ENCODE measurements around the gene YIF1B. TPM values are rescaled to one million over a fixed set of nuclear protein-coding genes. Genes with fewer than 3 reads are reported as not detected.

Gene YIF1B
- total and polyA plus RNA-seq, 2 of the 4 experiments (the other 2 are of a cell fraction), result 72.2 to 165 TPM

GRCh38 chr19:38280030-38280921 is 35.5 kb downstream of the YIF1B start:
- no peak overlapping the region for H3K4me2 ChIP-seq (ENCODE audit: low read depth, low read length)
- H2BK15ac ChIP-seq (ENCODE audit: low read depth, low read length), result peak overlapping the region; percentile 65; the same call in 1 of the 3 replicates
- no peaks in the 10 kb centered on the region for H3K79me1 ChIP-seq (ENCODE audit: low read depth in 1 of 2, low read length in 2 of 2)
- peak overlapping the region; percentile 62; the same call in 1 of the 2 replicates for H3K18ac ChIP-seq (ENCODE audit: low read depth, low read length)
- CTCF ChIA-PET, result interaction anchor here (1.1 to 1.3 kb wide), 2 partner anchors 10 to 39 kb away, joined by 3 to 4 read pairs; no protein-coding TSS in a partner anchor
- no peak overlapping the region for H3K9ac ChIP-seq (ENCODE audit: low read depth, low read length)
- intact Hi-C loops (cut with micrococcal nuclease) (no loop called here), dilution Hi-C loops (cut with HindIII; ENCODE audit: low sequenced_read_pairs, unreplicated experiment) (no loop called here), in situ Hi-C loops (cut with MboI; ENCODE audit: low sequenced_read_pairs) (no loop called here)
- no peak for ATAC-seq (ENCODE audit: low read depth)
- H2AFZ ChIP-seq (replicated peaks; ENCODE audit: low read length, poor library complexity), result peak overlapping the region; percentile 58
- peak overlapping the region; percentile 21 for H3K4ac ChIP-seq (ENCODE audit: low read depth, low read length)
- POLR2A ChIA-PET (ENCODE audit: unreplicated experiment), result interaction anchor here (0.9 kb wide), 1 partner anchor 18 kb away, joined by 3 read pairs; no protein-coding TSS in a partner anchor
- H4K91ac ChIP-seq (ENCODE audit: insufficient read depth, low read depth, low read length), result peak overlapping the region; percentile 17; the same call in 1 of the 2 replicates
- no peaks in the 10 kb centered on the region for H3K27me3 ChIP-seq (ENCODE audit: control insufficient read depth, insufficient read depth, low read length)
- peaks cover 5% of the 10 kb centered on the region; the same call in 1 of the 2 replicates for H3K9me1 ChIP-seq (ENCODE audit: insufficient read depth, low read length)
- no peaks in the 10 kb centered on the region for H3K9me3 ChIP-seq (ENCODE audit: control insufficient read depth, insufficient read depth, low read length)
- peak overlapping the region; percentile 75 for H4K5ac ChIP-seq (ENCODE audit: low read depth, low read length)
- H2BK5ac ChIP-seq (ENCODE audit: low read depth, low read length, poor library complexity, severe bottlenecking), result no peak overlapping the region
- no peak overlapping the region for H2AK9ac ChIP-seq (replicated peaks; ENCODE audit: low read depth, low read length, poor library complexity)
- no peak overlapping the region for H3K27ac ChIP-seq (ENCODE audit: insufficient read depth, low read length)
- H4K8ac ChIP-seq (ENCODE audit: low read depth in 2 of 2, low read length in 2 of 2), result peak overlapping the region in 1 of 2 experiments; percentile 48; a peak in 1 of 4 replicates
- H3K36me3 ChIP-seq (ENCODE audit: control insufficient read depth, insufficient read depth, low read length), result no peaks in the 10 kb centered on the region
- DNase-seq, result no peak
- no peaks in the 10 kb centered on the region for H4K20me1 ChIP-seq (ENCODE audit: insufficient read depth, low read length)
- no peak overlapping the region for H3K14ac ChIP-seq (replicated peaks; ENCODE audit: low read depth, low read length)
- no TSS peak for BruUV-seq (replicated peaks)
- peak overlapping the region; percentile 67; the same call in 1 of the 2 replicates for H2AK5ac ChIP-seq (ENCODE audit: low read depth, low read length)
- peaks cover 14% of the 10 kb centered on the region for H3K4me1 ChIP-seq (ENCODE audit: control insufficient read depth, insufficient read depth, low read length)
- no peak overlapping the region for H3K4me3 ChIP-seq (ENCODE audit: insufficient read depth, low read depth, low read length)
- peak overlapping the region; percentile 65 for H2BK120ac ChIP-seq (ENCODE audit: low read depth, low read length)
- H3K23ac ChIP-seq (ENCODE audit: low read depth, low read length), result peak overlapping the region; percentile 53; the same call in 1 of the 2 replicates
- H3K56ac ChIP-seq (ENCODE audit: extremely low read depth, insufficient read depth, low read length), result no peak overlapping the region
- 0 out of 2 replicates have a peak overlapping the region, but pooled peaks have one; percentile 21 for H2BK20ac ChIP-seq (ENCODE audit: low read depth, low read length)
- WGBS, 2 experiments (ENCODE audit: extremely low coverage in 2 of 2, insufficient read length in 1 of 2), result 65% methylated on average over 6 of the region's 17 CpGs; no CpG with 5 or more reads in 1 of the 2 experiments
- TF ChIP-seq FOS (IDR thresholded peaks at IDR 0.05; ENCODE audit: low read depth, low read length) (no peak), MAZ (IDR thresholded peaks at IDR 0.05; ENCODE audit: borderline replicate concordance, low read depth, low read length) (no peak), CHD1 (IDR thresholded peaks at IDR 0.05; ENCODE audit: low read depth, low read length) (no peak), POLR2A (IDR thresholded peaks at IDR 0.05; ENCODE audit: low read depth, low read length) (no peak), MXI1 (IDR thresholded peaks at IDR 0.05; ENCODE audit: borderline replicate concordance, low read depth, low read length) (no peak), MAFK (IDR thresholded peaks at IDR 0.05; ENCODE audit: low read depth, low read length) (no peak), RAD21 (IDR thresholded peaks at IDR 0.05; ENCODE audit: low read length) (no peak), SMC3 (IDR thresholded peaks at IDR 0.05; ENCODE audit: low read depth, low read length) (no peak), BHLHE40 (IDR thresholded peaks at IDR 0.05; ENCODE audit: low read depth, low read length) (no peak), ELK1 (IDR thresholded peaks at IDR 0.05; ENCODE audit: borderline replicate concordance, low read depth, low read length) (no peak), RFX5 (IDR thresholded peaks at IDR 0.05; ENCODE audit: low read depth, low read length) (no peak), CEBPB (IDR thresholded peaks at IDR 0.05; ENCODE audit: low read depth, low read length) (no peak)
- TF ChIP-seq, protein P1, sequence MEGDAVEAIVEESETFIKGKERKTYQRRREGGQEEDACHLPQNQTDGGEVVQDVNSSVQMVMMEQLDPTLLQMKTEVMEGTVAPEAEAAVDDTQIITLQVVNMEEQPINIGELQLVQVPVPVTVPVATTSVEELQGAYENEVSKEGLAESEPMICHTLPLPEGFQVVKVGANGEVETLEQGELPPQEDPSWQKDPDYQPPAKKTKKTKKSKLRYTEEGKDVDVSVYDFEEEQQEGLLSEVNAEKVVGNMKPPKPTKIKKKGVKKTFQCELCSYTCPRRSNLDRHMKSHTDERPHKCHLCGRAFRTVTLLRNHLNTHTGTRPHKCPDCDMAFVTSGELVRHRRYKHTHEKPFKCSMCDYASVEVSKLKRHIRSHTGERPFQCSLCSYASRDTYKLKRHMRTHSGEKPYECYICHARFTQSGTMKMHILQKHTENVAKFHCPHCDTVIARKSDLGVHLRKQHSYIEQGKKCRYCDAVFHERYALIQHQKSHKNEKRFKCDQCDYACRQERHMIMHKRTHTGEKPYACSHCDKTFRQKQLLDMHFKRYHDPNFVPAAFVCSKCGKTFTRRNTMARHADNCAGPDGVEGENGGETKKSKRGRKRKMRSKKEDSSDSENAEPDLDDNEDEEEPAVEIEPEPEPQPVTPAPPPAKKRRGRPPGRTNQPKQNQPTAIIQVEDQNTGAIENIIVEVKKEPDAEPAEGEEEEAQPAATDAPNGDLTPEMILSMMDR (conservative IDR thresholded peaks at IDR 0.05; ENCODE audit: low read depth, low read length), result no peak
